T-cell (primary cell): Measurements from ENCODE around the gene FANCM. TPM values are rescaled to one million over a fixed set of nuclear protein-coding genes. Genes with fewer than 3 reads are reported as not detected.

Source experiments
- ATAC-seq, 4 experiments: fragments of 200-7000 bp in 3 of 4; fragments of 150-1000 bp in 1 of 4; cut with Tn5 transposase; replicated peaks in 1 of 4; 1 replicate in 3 of 4; 2 replicates in 1 of 4; pipeline ENCODE4 v1.10.0; 2021; ENCODE audit warnings: moderate library complexity in 3 of 4, mild to moderate bottlenecking in 2 of 4, moderate number of reproducible peaks in 1 of 4
- CTCF ChIA-PET, 2 donors: fragments of 300-600 bp; sonication (Branson Sonifier 250); formaldehyde crosslinking; loops; one replicate each; lab custom pipeline; 2022; ENCODE audit warnings: antibody characterized with exemption in 2 of 2; lab: Charles Lee
- POLR2A ChIA-PET, 2 donors: fragments of 300-600 bp; sonication (Branson Sonifier 250); formaldehyde crosslinking; loops; one replicate each; lab custom pipeline; 2022; ENCODE audit warnings: antibody characterized with exemption in 2 of 2; lab: Charles Lee
- DNase-seq, 35 experiments: peaks; one replicate each; pipeline versions ENCODE4 v3.0.0 to v3.0.0-alpha.2; 2013 to 2023
- H3K27ac ChIP-seq: one replicate; pipeline ENCODE4 v1.5.1; 2013; ENCODE audit warnings: low read length
- H3K27me3 ChIP-seq, 2 experiments: replicated peaks in 1 of 2; 1 replicate in 1 of 2; 2 replicates in 1 of 2; pipeline versions ENCODE4 v1.6.1 to v1.7.0; 2013; ENCODE audit warnings: low read length in 1 of 2, mixed read lengths in 1 of 2; ENCODE audit not compliant: control insufficient read depth in 2 of 2, insufficient read depth in 2 of 2; ENCODE audit errors: extremely low read depth in 1 of 2
- H3K36me3 ChIP-seq, 2 donors: 1 replicate in 1 of 2; 2 replicates in 1 of 2; pipeline versions ENCODE4 v1.6.1 to v1.7.0; 2013; ENCODE audit warnings: low read length in 1 of 2; ENCODE audit not compliant: control insufficient read depth in 2 of 2, insufficient read depth in 1 of 2; ENCODE audit errors: extremely low read depth in 1 of 2
- H3K4me1 ChIP-seq, 2 experiments: 1 replicate in 1 of 2; 2 replicates in 1 of 2; pipeline versions ENCODE4 v1.6.1 to v1.7.0; 2013; ENCODE audit warnings: low read length in 2 of 2, mixed read lengths in 1 of 2; ENCODE audit not compliant: insufficient read depth in 2 of 2, control insufficient read depth in 1 of 2; ENCODE audit errors: extremely low read depth in 1 of 2
- H3K4me3 ChIP-seq, 2 donors: 1 replicate in 1 of 2; 2 replicates in 1 of 2; pipeline versions ENCODE4 v1.5.1 to v1.7.0; 2013; ENCODE audit warnings: mild to moderate bottlenecking in 2 of 2, low read length in 1 of 2, moderate library complexity in 1 of 2; ENCODE audit not compliant: control insufficient read depth in 1 of 2; ENCODE audit errors: extremely low read depth in 1 of 2
- H3K9me3 ChIP-seq: 2 replicates; pipeline ENCODE4 v1.7.0; 2013
- H3K27ac Mint-ChIP-seq, 2 donors: one replicate each; pipeline ENCODE4 v1.8.0; 2020 to 2021; ENCODE audit warnings: mild to moderate bottlenecking in 2 of 2, mixed read lengths in 2 of 2
- H3K27me3 Mint-ChIP-seq, 2 donors: one replicate each; pipeline ENCODE4 v1.8.0; 2021 to 2022; ENCODE audit warnings: mixed read lengths in 2 of 2
- H3K36me3 Mint-ChIP-seq: one replicate; pipeline ENCODE4 v1.8.0; 2021; ENCODE audit warnings: mixed read lengths
- H3K4me1 Mint-ChIP-seq, 3 donors: one replicate each; pipeline ENCODE4 v1.8.0; 2020 to 2022; ENCODE audit warnings: mixed read lengths in 3 of 3, mild to moderate bottlenecking in 1 of 3
- H3K4me3 Mint-ChIP-seq, 3 donors: one replicate each; pipeline ENCODE4 v1.8.0; 2020 to 2022; ENCODE audit warnings: mild to moderate bottlenecking in 3 of 3, mixed read lengths in 3 of 3, moderate library complexity in 3 of 3
- H3K9me3 Mint-ChIP-seq, 3 donors: one replicate each; pipeline ENCODE4 v1.8.0; 2020 to 2022; ENCODE audit warnings: mixed read lengths in 3 of 3
- WGBS: methylation state at CpG from one replicate; pipeline ENCODE4 v1.1.5; 2013; ENCODE audit warnings: missing lambda C conversion rate; ENCODE audit not compliant: insufficient coverage; 5-methylcytosine and 5-hydroxymethylcytosine counted together
- total RNA-seq, 35 experiments: library from RNA in 6 of 35; stranded (reverse) in 6 of 35; fragments of 120-200 nt in 1 of 35; gene quantifications; one replicate each; pipeline versions ENCODE4 v1.2.1 to v1.2.4 and lab custom pipeline; 2013 to 2026

FANCM gene
- total RNA-seq, 5 donors from 2014 or later (not counting 1 experiment from before 2014, with no cell fraction given), result 7.5 to 10.5 (median 8.7) TPM

- H3K27me3 Mint-ChIP-seq, result no peaks in the 10 kb centered on the region
- ChIA-PET POLR2A (no interaction called here), CTCF (interaction anchor here in 1 of 2 donors (0.8 kb wide), 1 partner anchor 10 kb away, joined by 17 read pairs; no protein-coding TSS in a partner anchor)
- H3K36me3 ChIP-seq, result no peaks in the 10 kb centered on the region
- H3K36me3 Mint-ChIP-seq, result peaks cover under 1% of the 10 kb centered on the region
- no peaks in the 10 kb centered on the region for H3K9me3 Mint-ChIP-seq
- H3K4me3 ChIP-seq, result no peak overlapping the region
- no peak for DNase-seq
- H3K4me3 Mint-ChIP-seq, result no peak overlapping the region
- H3K27me3 ChIP-seq, result no peaks in the 10 kb centered on the region
- ATAC-seq, result no peak
- no peak overlapping the region for H3K27ac Mint-ChIP-seq
- WGBS, result 100% methylated on average over 1 of the region's 1 CpG
- H3K27ac ChIP-seq, result no peak overlapping the region
- H3K4me1 ChIP-seq, result peaks cover 13 to 23% of the 10 kb centered on the region in 2 experiments
- H3K4me1 Mint-ChIP-seq, result peaks cover 20 to 28% (median 25%) of the 10 kb centered on the region in 3 donors
- no peaks in the 10 kb centered on the region for H3K9me3 ChIP-seq
Observed at GRCh38 chr14:45247427-45247826, 111.7 kb downstream of the FANCM start.

GRCh38 chr14:45249856-45250575, 114.3 kb downstream of the FANCM start:
- POLR2A ChIA-PET, result interaction anchor here (0.6 kb wide), 2 partner anchors 9 to 126 kb away, joined by 3 to 8 read pairs; no protein-coding TSS in a partner anchor
- H3K27me3 ChIP-seq, result no peaks in the 10 kb centered on the region
- CTCF ChIA-PET, result interaction anchor here in 1 of 2 donors (0.5 to 1.6 kb wide), 2 partner anchors 19 to 22 kb away, joined by 3 to 5 read pairs; no protein-coding TSS in a partner anchor
- no peaks in the 10 kb centered on the region for H3K9me3 ChIP-seq
- peaks cover 23% of the 10 kb centered on the region in 2 experiments for H3K4me1 ChIP-seq
- Mint-ChIP-seq H3K27ac (peak overlapping the region; percentile 58 to 74), H3K4me3 (peak overlapping the region; percentile 41 to 55 (median 46)), H3K9me3 (no peaks in the 10 kb centered on the region), H3K36me3 (no peaks in the 10 kb centered on the region), H3K27me3 (no peaks in the 10 kb centered on the region), H3K4me1 (peaks cover 20 to 34% (median 33%) of the 10 kb centered on the region in 3 donors)
- no peaks in the 10 kb centered on the region for H3K36me3 ChIP-seq
- no peak overlapping the region for H3K27ac ChIP-seq
- no peak overlapping the region for H3K4me3 ChIP-seq
- ATAC-seq (no peak), DNase-seq (peak in 1 of 35 experiments; percentile 19)
- 13% methylated on average over 3 of the region's 5 CpGs for WGBS

Other genes starting within 250 kb of the FANCM start
- 10 to 100 TPM; 28.0 to 47.9 (median 35.0) TPM for gene KLHL28, start 174.0 kb upstream of the FANCM start, total RNA-seq
- gene TOGARAM1, start 173.7 kb upstream of the FANCM start, total RNA-seq, result 10 to 100 TPM; 10.9 to 17.1 (median 11.1) TPM
- 10 to 100 TPM; 54.4 to 62.5 (median 56.9) TPM for gene PRPF39, start 51.8 kb upstream of the FANCM start, total RNA-seq
- 10 to 100 TPM; 33.8 to 49.3 (median 45.2) TPM for gene FKBP3, start 1.4 kb upstream of the FANCM start, total RNA-seq
- gene MIS18BP1, start 117.3 kb downstream of the FANCM start, total RNA-seq, result 10 to 100 TPM; 20.8 to 34.0 (median 27.6) TPM